Cardiac fibroblast (primary cell): ENCODE data around the gene IL10RB.

Source experiments
- DNase-seq, 2 donors: peaks; one replicate each; pipeline versions ENCODE4 v3.0.0 to v3.0.0-alpha.2; 2010; ENCODE audit warnings: low read depth in 2 of 2
- H3K4me3 ChIP-seq, 2 donors: replicated peaks in 1 of 2; 1 replicate in 1 of 2; 2 replicates in 1 of 2; pipeline ENCODE4 v1.5.1; 2011; ENCODE audit warnings: low read depth in 2 of 2, low read length in 2 of 2, mild to moderate bottlenecking in 2 of 2, moderate library complexity in 1 of 2
- TF ChIP-seq, protein P1 (sequence below): IDR thresholded peaks from one replicate; pipeline ENCODE4 v1.5.1; 2011; ENCODE audit warnings: low read depth, mild to moderate bottlenecking, low read length, inconsistent platforms

The IL10RB gene

DNA sequence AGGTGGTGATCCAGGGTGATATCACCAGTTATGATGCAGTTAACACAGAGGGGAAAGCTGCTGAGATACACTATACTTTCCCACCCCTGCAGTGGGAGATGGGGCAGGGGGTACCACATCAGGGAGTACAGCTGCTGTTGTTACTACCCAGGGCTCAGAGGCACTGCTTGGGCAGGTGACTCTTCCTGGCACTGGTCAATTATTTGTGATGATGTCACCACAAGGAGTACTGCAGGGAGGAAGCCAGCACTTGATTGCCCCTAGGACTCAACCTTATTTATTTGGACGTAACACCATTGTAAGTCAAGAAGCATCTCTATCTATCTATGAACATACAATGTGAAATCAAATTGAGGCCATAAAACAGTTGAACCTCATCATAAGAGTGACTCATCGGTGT, 68.7 kb downstream of the IL10RB start:
- no peak overlapping the region for H3K4me3 ChIP-seq
- peak in 1 of 2 donors; percentile 4 for DNase-seq
- TF ChIP-seq, protein P1, sequence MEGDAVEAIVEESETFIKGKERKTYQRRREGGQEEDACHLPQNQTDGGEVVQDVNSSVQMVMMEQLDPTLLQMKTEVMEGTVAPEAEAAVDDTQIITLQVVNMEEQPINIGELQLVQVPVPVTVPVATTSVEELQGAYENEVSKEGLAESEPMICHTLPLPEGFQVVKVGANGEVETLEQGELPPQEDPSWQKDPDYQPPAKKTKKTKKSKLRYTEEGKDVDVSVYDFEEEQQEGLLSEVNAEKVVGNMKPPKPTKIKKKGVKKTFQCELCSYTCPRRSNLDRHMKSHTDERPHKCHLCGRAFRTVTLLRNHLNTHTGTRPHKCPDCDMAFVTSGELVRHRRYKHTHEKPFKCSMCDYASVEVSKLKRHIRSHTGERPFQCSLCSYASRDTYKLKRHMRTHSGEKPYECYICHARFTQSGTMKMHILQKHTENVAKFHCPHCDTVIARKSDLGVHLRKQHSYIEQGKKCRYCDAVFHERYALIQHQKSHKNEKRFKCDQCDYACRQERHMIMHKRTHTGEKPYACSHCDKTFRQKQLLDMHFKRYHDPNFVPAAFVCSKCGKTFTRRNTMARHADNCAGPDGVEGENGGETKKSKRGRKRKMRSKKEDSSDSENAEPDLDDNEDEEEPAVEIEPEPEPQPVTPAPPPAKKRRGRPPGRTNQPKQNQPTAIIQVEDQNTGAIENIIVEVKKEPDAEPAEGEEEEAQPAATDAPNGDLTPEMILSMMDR, result no peak

DNA sequence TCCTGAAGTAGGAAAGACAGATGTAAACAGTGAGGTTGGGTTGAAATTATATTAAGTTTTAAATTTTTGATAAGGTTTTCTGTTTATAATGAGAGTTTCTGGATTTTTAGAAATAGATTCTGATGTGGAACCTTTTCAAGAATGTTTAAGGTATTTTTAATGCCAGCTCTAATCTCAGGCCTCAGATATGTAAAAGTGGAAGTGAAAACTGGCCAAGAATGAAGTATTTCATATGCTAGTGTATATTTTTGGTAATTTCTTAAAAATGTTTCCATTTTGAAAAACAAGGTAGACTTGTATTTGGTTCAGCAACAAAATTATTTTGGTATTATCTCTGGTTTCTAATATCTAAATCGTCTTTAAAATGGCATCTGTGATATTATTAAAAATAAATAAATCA, 73.0 kb downstream of the IL10RB start:
- H3K4me3 ChIP-seq, result no peak overlapping the region
- TF ChIP-seq, protein P1, result no peak
- DNase-seq, result no peak

DNA sequence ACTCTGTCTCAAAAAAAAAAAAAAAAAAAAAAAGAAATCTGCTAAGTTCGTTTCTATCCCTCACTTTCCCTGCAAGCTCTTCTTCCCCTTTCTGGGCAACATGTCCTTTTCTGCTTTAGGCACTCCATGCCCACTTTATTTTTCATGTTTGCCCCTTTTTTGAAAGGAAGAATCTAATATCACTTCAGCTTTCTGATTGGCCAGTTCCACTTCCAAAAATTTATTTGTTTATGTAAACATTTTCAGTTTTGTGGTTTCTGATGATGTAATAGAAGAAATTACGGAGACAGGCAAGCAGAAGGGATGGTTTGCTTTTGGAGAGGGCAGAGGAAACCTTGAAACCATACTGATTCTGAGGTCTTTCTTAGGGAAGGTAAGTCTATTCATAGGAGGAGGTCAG, 73.8 kb downstream of the IL10RB start:
- H3K4me3 ChIP-seq, result no peak overlapping the region
- TF ChIP-seq, protein P1, result no peak
- no peak for DNase-seq

DNA sequence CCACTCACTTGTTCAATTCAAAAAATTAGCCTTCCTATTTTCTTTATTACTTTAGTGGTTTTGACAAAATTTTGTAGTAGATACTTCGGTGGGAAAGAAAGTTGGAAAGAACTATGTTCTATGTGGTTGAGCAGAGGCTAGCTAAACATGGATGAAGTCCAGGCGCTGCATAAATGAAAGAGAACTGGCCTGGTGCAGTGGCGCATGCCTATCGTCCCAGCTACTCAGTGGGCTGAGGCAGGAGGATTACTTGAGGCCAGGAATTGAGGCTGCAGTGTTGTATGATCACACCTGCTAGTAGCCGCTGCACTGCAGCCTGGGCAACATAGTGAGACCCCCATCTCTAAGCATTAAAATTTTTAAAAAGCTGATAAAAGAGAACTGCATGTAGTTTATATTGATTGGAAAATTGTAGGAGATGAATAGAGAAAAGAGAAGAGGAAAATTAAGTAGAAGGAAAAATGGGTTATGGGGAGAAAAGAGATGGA, 79.6 kb downstream of the IL10RB start:
- TF ChIP-seq, protein P1, result no peak
- no peak overlapping the region for H3K4me3 ChIP-seq
- no peak for DNase-seq
